Muscle layer of colon (tissue), 2 donors: Measurements from ENCODE around the gene BIVM.
"Not testable (repeated sequence)": the region's sequence is repeated elsewhere in the genome, so short reads cannot be mapped to it uniquely, and the experiment has no call there.

Experiments used
- H3K27ac ChIP-seq: one replicate; pipeline ENCODE4 v1.7.0; 2013; ENCODE audit warnings: low read depth, mild to moderate bottlenecking, low read length, moderate library complexity
- H3K27me3 ChIP-seq, 2 donors: one replicate each; pipeline ENCODE4 v1.7.0; 2013; ENCODE audit warnings: low read length in 2 of 2, mild to moderate bottlenecking in 2 of 2; ENCODE audit not compliant: insufficient read depth in 2 of 2, control insufficient read depth in 1 of 2
- H3K36me3 ChIP-seq: one replicate; pipeline ENCODE4 v1.7.0; 2013; ENCODE audit warnings: mild to moderate bottlenecking, low read length; ENCODE audit not compliant: insufficient read depth
- H3K4me1 ChIP-seq: one replicate; pipeline ENCODE4 v1.7.0; 2013; ENCODE audit warnings: mild to moderate bottlenecking, low read length; ENCODE audit not compliant: insufficient read depth
- H3K4me3 ChIP-seq, 2 donors: one replicate each; pipeline ENCODE4 v1.7.0; 2013; ENCODE audit warnings: low read length in 2 of 2, low read depth in 1 of 2, mild to moderate bottlenecking in 1 of 2, moderate library complexity in 1 of 2
- H3K9ac ChIP-seq: one replicate; pipeline ENCODE4 v1.7.0; 2013; ENCODE audit warnings: low read length
- H3K9me3 ChIP-seq: one replicate; pipeline ENCODE4 v1.7.0; 2013; ENCODE audit warnings: mild to moderate bottlenecking, low read length
- donor health status: abdominal sarcoma.
- donor health status: Adenocarcinoma of cecum.

The BIVM gene

DNA sequence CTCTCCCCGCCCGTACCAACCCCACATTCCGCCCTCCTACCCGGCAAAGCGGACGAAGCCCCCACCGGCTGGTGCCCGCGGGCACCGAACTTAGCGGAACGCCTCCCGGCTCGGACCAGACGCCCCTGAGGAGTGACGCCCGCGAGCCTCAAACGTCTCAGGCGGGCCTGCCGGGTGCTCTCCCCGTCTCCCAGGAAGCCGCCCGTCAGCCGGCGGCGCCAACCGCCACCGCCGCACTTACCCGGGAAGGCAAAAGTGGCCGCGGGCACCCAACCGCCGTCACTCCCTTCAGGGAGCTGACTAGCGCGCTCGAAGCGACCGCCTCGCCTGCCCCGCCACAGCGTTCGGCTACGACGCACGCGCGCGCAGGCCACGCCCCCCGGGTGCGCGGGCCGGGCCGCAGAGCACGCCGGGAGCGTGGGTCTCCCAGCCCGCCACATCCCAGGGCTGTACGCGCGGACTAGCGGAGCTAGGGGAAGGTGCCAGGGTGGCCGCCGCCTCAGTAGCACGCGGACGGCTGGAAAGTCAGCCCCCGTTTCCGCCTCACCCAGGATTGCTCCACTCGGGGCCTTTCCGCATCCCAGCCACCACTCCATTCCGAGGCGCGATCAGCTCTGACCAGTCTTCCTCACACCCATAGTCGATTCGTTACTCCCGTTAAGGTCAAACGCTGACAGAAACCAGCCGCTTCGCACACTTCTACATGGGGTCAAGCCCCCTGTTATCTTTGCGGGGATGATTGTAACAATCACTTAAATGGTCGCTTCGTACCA is 25.3 kb upstream of the BIVM start, which contains the start of gene TEX30:
Gene TEX30 (minus strand): TSS at position 346 of the 773 bp plus-strand sequence. CDS start 3,760 bp downstream, outside the sequence.
- Histone ChIP-seq H3K27me3 (no peaks in the 10 kb centered on the region), H3K9ac (peak within 1 kb of the TSS; percentile 58), H3K27ac (peak within 1 kb of the TSS; percentile 91), H3K4me1 (no peaks in the 10 kb centered on the region), H3K9me3 (no peaks in the 10 kb centered on the region), H3K4me3 (peak within 1 kb of the TSS; percentile 76 to 81), H3K36me3 (no peaks in the 10 kb centered on the region)

DNA sequence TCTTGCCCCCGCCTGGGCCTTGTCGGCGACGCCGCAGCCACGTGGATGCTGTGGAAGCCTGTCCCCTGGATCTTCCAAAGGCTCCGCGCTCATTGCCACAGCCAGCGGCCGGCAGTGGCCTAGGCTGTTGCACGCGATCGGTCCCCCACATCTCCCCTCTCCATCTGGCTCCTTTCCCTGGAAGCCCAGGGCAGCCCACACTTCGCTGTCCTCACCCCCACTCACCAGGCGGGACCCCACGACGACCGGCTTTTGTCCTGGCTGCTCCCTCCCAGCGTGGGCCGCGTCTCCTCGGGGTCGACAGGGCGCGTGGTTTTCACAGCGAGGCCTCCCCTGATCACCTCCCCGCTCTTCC is 24.7 kb upstream of the BIVM start:
- H3K27me3 ChIP-seq = no peaks in the 10 kb centered on the region
- H3K27ac ChIP-seq = peak overlapping the region; percentile 91
- peak overlapping the region; percentile 18 for H3K9ac ChIP-seq
- no peaks in the 10 kb centered on the region for H3K9me3 ChIP-seq
- H3K4me3 ChIP-seq = peak overlapping the region; percentile 76 to 81
- H3K36me3 ChIP-seq = no peaks in the 10 kb centered on the region
- H3K4me1 ChIP-seq = no peaks in the 10 kb centered on the region

DNA sequence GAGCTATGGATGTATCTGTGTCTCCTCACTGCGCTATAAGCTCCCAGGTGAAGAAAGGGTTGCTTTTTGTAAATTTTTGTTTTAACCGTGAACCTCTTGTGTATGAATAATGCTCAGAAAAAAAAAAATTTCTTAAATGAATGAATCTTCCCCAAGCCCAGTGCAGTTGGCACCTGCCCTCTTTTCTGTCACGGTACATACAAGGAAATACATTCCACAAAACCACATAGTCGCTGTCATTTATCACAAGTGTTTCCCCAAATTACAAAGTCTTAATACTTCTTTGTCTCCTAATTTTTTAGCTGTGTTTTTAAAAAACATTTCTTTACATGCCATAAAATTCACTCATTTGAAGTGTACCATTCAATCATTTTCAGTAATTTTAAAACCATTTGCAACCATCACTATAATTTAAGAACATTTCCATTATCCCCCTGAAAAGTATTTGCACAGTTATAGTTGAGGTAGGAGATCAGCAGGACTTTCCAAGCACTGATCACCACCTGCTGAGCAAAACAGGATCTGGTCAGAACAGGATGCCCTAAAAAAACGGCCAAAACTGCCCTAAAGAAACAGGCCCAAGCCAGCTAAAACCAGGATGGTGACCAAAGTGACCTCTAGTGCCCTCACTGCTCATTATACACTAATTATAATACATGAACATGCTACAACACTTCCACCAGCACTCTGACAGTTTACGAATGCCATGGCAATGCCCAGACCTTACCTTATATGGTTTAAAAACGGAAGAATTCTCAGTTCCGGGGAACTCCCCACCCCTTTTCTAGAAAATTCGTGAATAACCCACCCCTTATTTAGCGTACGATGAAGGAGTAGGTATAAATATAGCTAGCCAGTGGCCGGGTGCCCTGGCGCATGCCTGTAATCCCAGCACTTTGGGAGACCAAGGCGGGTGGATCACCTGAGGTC is 24.1 kb upstream of the BIVM start:
- Histone ChIP-seq H3K4me1 (no peaks in the 10 kb centered on the region), H3K27me3 (no peaks in the 10 kb centered on the region), H3K9me3 (no peaks in the 10 kb centered on the region), H3K36me3 (no peaks in the 10 kb centered on the region), H3K9ac (no peak overlapping the region), H3K27ac (no peak overlapping the region), H3K4me3 (peak overlapping the region in 1 of 2 donors; percentile 81)

DNA sequence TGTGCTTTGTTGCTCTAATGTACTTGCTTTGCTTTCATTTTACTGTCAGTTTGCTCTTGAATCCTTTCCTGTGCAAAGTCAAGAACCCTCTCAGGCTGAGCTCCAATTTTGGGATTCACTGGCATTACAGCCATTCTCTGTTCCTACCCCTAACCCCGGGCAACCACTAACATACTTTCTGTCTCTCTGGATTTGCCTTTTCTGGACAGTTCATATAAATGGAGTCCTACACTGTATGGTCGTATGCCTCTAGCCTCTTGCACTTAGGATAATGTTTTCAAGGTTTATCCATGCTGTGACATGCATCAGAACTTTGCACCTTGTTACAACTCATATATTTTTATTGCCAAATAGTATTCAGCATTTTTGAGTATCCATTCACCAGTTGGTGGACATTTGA is 22.6 kb upstream of the BIVM start:
- Histone ChIP-seq H3K36me3 (no peaks in the 10 kb centered on the region), H3K27ac (no peak overlapping the region), H3K9ac (no peak overlapping the region), H3K9me3 (no peaks in the 10 kb centered on the region), H3K4me3 (no peak overlapping the region), H3K4me1 (no peaks in the 10 kb centered on the region), H3K27me3 (no peaks in the 10 kb centered on the region)

DNA sequence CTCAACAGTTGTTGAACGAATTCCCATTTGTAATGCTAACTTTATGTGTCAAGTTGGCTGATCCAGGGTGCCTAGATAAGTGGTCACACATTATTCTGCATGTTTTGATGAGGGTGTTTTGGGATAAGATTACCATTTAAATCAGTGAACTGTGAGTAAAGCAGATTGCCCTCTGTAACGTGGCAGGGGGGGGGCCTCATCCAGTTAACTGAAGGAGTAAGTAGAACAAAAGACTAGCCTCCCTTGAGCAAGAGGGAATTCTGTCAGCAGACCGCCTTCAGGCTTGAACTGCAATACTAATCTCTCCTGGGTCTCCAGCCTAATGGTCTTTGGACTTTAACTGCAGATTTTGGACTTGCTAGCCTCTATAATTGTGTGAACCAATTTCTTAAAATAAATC is 21.2 kb upstream of the BIVM start:
- Histone ChIP-seq H3K27me3 (no peaks in the 10 kb centered on the region), H3K27ac (no peak overlapping the region), H3K4me1 (no peaks in the 10 kb centered on the region), H3K36me3 (no peaks in the 10 kb centered on the region), H3K9me3 (no peaks in the 10 kb centered on the region), H3K9ac (no peak overlapping the region), H3K4me3 (no peak overlapping the region)

DNA sequence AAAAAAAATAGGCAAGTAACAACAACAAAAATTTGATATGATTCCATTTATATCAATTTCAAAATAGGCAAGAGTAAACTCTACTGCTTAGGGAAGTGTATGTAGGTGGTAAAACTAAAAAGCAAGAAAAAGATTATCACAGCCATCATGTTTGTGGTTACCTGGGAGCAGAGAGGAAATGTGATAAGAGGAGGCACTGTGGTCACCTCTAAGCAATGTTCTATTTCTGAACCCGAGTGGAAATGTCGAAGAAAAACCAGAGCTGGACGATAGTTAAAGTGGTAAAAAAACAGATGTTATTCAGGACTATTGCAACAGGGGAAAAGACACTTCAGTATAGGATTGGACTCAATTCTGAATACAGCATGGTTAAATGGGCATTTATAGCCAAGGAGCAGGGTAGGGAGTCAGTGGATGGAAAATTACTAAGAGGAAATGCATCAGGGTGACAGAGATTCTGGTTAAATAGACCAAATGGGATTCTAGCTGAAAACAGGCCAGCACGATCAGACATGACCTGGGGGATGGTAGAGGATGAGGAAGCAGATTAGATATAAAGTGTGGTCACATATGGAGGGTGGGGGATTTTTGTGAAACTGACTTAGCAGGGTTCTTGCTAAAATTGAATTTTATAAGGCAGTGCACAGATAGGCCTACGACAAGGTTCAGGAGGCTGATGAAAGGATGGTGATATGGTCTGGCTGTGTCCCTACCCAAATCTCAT is 19.3 kb upstream of the BIVM start:
- H3K36me3 ChIP-seq = no peaks in the 10 kb centered on the region
- H3K27ac ChIP-seq = no peak overlapping the region
- no peaks in the 10 kb centered on the region for H3K9me3 ChIP-seq
- no peak overlapping the region for H3K9ac ChIP-seq
- H3K27me3 ChIP-seq = no peaks in the 10 kb centered on the region
- no peak overlapping the region for H3K4me3 ChIP-seq
- H3K4me1 ChIP-seq = no peaks in the 10 kb centered on the region

DNA sequence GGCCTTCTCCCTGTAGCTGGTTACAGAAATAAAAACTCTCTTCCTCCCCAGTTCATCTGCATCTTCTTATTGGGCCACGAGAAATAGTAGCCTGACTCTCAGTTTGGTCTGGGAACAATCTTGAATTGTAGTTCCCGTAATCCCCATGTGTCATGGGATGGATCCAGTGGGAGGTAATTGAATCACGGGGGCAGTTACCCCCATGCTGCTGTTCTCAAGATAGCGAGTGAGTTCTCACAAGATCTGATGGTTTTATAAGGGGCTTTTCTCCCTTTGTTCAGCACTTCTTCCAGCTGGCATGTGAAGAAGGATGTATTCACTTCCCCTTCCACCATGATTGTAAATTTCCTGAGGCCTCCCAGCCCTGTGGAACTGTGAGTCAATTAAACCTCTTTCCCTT is 18.3 kb upstream of the BIVM start:
- H3K4me3 ChIP-seq, H3K27ac ChIP-seq, H3K9ac ChIP-seq, H3K9me3 ChIP-seq, H3K4me1 ChIP-seq, H3K36me3 ChIP-seq, H3K27me3 ChIP-seq: not testable (repeated sequence)

DNA sequence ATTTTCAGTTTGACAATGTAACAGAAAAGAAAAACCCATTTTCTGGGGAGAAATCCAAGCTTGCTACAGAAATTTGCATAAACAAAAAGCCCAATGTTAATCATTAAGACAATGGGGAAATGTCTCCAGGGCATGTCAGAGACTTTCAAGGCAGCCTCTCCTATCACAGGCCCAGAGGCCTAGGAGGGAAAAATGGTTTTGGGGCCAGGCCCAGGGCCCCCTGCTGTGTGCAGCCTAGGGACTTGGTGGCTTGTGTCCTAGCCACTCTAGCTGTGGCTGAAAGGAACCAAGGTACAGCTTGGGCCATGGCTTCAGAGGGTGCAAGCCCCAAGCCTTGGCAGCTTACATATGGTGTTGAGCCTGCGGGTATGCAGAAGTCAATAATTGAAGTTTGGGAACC is 17.3 kb upstream of the BIVM start:
- Histone ChIP-seq H3K27me3 (no peaks in the 10 kb centered on the region), H3K4me1 (no peaks in the 10 kb centered on the region), H3K9ac (no peak overlapping the region), H3K27ac (no peak overlapping the region), H3K36me3 (no peaks in the 10 kb centered on the region), H3K4me3 (no peak overlapping the region), H3K9me3 (no peaks in the 10 kb centered on the region)

DNA sequence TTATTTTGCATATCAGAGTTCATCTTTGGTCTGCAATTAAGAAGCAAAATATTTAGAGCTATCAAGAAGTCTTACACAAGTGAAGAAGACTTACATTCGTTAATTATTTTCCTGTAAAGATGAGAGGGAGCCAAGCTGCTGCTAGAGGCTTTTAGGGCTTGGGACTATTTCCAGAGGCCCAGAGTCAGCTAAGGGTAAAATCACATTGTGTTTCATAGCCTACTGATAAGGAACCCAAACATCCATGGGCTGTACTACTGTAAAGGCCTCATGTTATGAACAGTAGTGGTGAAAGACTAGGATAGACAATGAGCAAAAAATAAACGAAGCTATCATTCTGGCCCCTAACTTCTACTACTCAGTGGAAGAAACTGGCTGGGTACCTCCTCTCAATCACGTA is 14.4 kb upstream of the BIVM start:
- H3K27me3 ChIP-seq = no peaks in the 10 kb centered on the region
- no peaks in the 10 kb centered on the region for H3K4me1 ChIP-seq
- peaks cover 11% of the 10 kb centered on the region for H3K36me3 ChIP-seq
- H3K4me3 ChIP-seq = no peak overlapping the region
- H3K27ac ChIP-seq = no peak overlapping the region
- no peaks in the 10 kb centered on the region for H3K9me3 ChIP-seq
- no peak overlapping the region for H3K9ac ChIP-seq

DNA sequence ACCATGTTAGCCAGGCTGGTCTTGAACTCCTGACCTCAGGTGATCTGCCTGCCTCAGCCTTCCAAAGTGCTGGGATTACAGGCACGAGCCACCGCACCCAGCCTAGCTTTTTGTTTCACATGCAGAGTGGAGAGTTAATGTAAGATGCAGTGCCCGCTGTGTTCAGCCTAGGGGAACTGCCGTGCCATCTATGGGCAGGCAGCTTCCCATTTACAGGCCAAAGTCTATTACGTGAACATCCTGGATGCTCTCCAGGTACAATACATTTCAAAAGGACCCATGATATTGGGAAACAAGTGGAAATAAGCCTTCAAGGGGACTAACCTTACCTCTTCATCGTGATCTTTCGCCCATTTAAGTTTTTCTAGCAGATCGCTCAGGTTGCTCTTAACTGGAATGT is 10.2 kb upstream of the BIVM start:
- no peaks in the 10 kb centered on the region for H3K27me3 ChIP-seq
- H3K9me3 ChIP-seq = no peaks in the 10 kb centered on the region
- H3K4me1 ChIP-seq = no peaks in the 10 kb centered on the region
- peaks cover 27% of the 10 kb centered on the region for H3K36me3 ChIP-seq
- H3K9ac ChIP-seq = no peak overlapping the region
- H3K4me3 ChIP-seq = no peak overlapping the region
- H3K27ac ChIP-seq = no peak overlapping the region

DNA sequence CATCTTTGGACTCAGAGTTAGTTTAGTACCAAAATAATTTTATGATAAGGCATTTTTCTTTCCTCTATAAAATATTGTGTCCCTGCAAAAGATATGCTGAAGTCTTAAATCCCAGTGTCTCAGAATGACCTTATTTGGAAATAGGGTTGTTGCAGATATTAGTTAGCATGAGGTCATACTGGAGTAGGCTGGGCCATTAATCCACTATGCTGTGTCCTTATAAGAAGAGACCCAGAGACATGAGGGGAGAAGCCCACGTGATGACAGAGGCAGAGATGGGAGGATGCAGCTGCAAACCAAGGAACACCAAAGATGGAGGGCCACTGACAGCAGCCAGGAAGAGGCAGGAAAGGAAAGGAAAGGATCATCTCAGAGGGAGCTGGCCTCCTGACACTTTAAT is 6.5 kb upstream of the BIVM start:
- H3K27me3 ChIP-seq = no peaks in the 10 kb centered on the region

More for the DNA sequence above, 6.5 kb upstream of the BIVM start:
- no peak overlapping the region for H3K9ac ChIP-seq
- no peaks in the 10 kb centered on the region for H3K9me3 ChIP-seq
- H3K36me3 ChIP-seq = peaks cover 27% of the 10 kb centered on the region
- H3K4me3 ChIP-seq = no peak overlapping the region
- no peaks in the 10 kb centered on the region for H3K4me1 ChIP-seq
- no peak overlapping the region for H3K27ac ChIP-seq
